NCI-H1105 treated with DMSO at 0.1 percent for 48 hours (cell line): ENCODE data around the gene SRGAP1.

Source experiments
- DNase-seq: peaks from one replicate; lab custom pipeline; 2025; lab: John Stamatoyannopoulos, UW

SRGAP1 gene

GRCh38 chr12:63907561-63907960, 63.1 kb downstream of the SRGAP1 start:
- DNase-seq = no peak

GRCh38 chr12:63909746-63910145, 65.2 kb downstream of the SRGAP1 start:
- DNase-seq = no peak

- DNase-seq = no peak
Measured at GRCh38 chr12:63911341-63911740, 66.8 kb downstream of the SRGAP1 start.

GRCh38 chr12:63912651-63913050, 68.2 kb downstream of the SRGAP1 start:
- DNase-seq = no peak

- no peak for DNase-seq
Measured at GRCh38 chr12:63913929-63914328, 69.4 kb downstream of the SRGAP1 start.

- DNase-seq = no peak
Measured at GRCh38 chr12:63915105-63915800, 70.8 kb downstream of the SRGAP1 start.

GRCh38 chr12:63916561-63917476, 72.3 kb downstream of the SRGAP1 start:
- DNase-seq = no peak

GRCh38 chr12:63917477-63917862, 73.0 kb downstream of the SRGAP1 start:
- DNase-seq = no peak

- DNase-seq = no peak
Measured at GRCh38 chr12:63917864-63918799, 73.6 kb downstream of the SRGAP1 start.

GRCh38 chr12:63918800-63919300, 74.3 kb downstream of the SRGAP1 start:
- no peak for DNase-seq

GRCh38 chr12:63919756-63920155, 75.3 kb downstream of the SRGAP1 start:
- DNase-seq = no peak

GRCh38 chr12:63921157-63921556, 76.7 kb downstream of the SRGAP1 start:
- DNase-seq = no peak

GRCh38 chr12:63922474-63922873, 78.0 kb downstream of the SRGAP1 start:
- DNase-seq = no peak

GRCh38 chr12:63924781-63925180, 80.3 kb downstream of the SRGAP1 start:
- no peak for DNase-seq

- DNase-seq = no peak
Measured at GRCh38 chr12:63927511-63927910, 83.0 kb downstream of the SRGAP1 start.

GRCh38 chr12:63928305-63928704, 83.8 kb downstream of the SRGAP1 start:
- DNase-seq = no peak

- no peak for DNase-seq
Measured at GRCh38 chr12:63929426-63929825, 84.9 kb downstream of the SRGAP1 start.

GRCh38 chr12:63930971-63931370, 86.5 kb downstream of the SRGAP1 start:
- no peak for DNase-seq

- DNase-seq = no peak
Measured at GRCh38 chr12:63931703-63932102, 87.2 kb downstream of the SRGAP1 start.

- DNase-seq = peak; percentile 86
Measured at GRCh38 chr12:63934936-63935335, 90.4 kb downstream of the SRGAP1 start.

GRCh38 chr12:63935361-63935760, 90.9 kb downstream of the SRGAP1 start:
- DNase-seq = no peak
